Measurements from ENCODE around the gene USP3. TPM values are rescaled to one million over a fixed set of nuclear protein-coding genes. Genes with fewer than 3 reads are reported as not detected.

USP3 gene
- total and polyA plus RNA-seq, 10 of the 15 experiments (the other 5 are each of a cell fraction or from before 2014, with no cell fraction given): 23.8 to 64.5 (median 50.3) TPM

DNA sequence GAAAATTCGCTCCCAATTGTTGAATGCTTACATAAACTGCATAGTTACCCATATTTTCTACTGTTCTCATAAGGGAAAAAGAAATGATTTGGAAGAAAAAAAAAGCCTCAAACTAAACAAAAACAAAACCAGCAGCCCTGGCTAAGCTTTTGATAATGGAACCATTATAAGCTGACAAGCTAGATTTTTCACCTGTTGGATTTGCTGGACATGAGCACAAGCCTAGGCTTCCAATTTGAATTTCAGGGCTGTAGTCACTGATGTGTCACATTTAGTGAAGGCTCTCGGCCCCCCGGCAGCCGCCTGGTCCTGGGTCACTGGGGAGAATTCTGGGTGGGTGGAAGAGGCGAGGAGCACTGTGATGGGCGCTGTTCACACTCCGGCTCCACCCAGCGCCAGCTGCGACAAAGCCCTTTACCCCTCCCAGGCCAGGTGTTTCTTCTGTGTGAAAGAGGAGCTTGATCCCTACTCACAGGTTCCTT, 97.4 kb downstream of the USP3 start:
- peaks cover 17% of the 10 kb centered on the region for H3K79me2 ChIP-seq (ENCODE audit: control insufficient read depth, insufficient read depth, low read length)
- WGBS (ENCODE audit: insufficient coverage, insufficient replicate concordance, low lambda C conversion rate, missing lambda C conversion rate): 4% methylated on average over 9 of the region's 9 CpGs
- no peak for FAIRE-seq
- H3K27me3 ChIP-seq (replicated peaks in 1 of 2; ENCODE audit: control insufficient read depth in 2 of 2, insufficient read depth in 2 of 2, low read length in 1 of 2): no peaks in the 10 kb centered on the region
- H3K9me3 ChIP-seq (replicated peaks; ENCODE audit: control insufficient read depth, insufficient read depth, low read length): no peaks in the 10 kb centered on the region
- ChIA-PET CTCF (interaction anchor here (0.6 to 11.3 kb wide), 6 partner anchors 9 to 466 kb away, joined by 3 to 272 read pairs (median 8); partner anchors contain the start of gene DAPK2), RAD21 (ENCODE audit: unreplicated experiment) (interaction anchor here (0.7 to 8.2 kb wide), 14 partner anchors 8 to 490 kb away, joined by 3 to 113 read pairs (median 4); partner anchors contain the start of gene USP3), SMC1A (ENCODE audit: uncharacterized antibody, unreplicated experiment) (interaction anchor here (0.7 to 2.8 kb wide), 18 partner anchors 8 to 466 kb away, joined by 3 to 13 read pairs (median 4); no protein-coding TSS in a partner anchor), POLR2A (interaction anchor here (0.5 to 8.8 kb wide), 5 partner anchors 48 to 489 kb away, joined by 3 to 66 read pairs (median 3); partner anchors contain the start of gene USP3)
- peaks cover 2 to 3% of the 10 kb centered on the region in 2 experiments; a peak in 1 of 4 replicates for H3K36me3 ChIP-seq (ENCODE audit: control insufficient read depth in 2 of 2, insufficient read depth in 2 of 2, low read length in 1 of 2)
- H3K4me2 ChIP-seq (ENCODE audit: control insufficient read depth, insufficient read depth): peak overlapping the region; percentile 93
- no peak for DNase-seq (ENCODE audit: low read depth, low spot score)
- H3K9ac ChIP-seq (ENCODE audit: control insufficient read depth, insufficient read depth, low read length): peak overlapping the region; percentile 91
- H3K27ac ChIP-seq (ENCODE audit: control insufficient read depth, insufficient read depth): peak overlapping the region; percentile 78
- in situ Hi-C loops (cut with MboI) (no loop called here), intact Hi-C loops (cut with micrococcal nuclease; ENCODE audit: unreplicated experiment) (no loop called here)
- ATAC-seq: peak; percentile 4; the same call in 2 of the 3 replicates
- no peak overlapping the region; the same call in 1 of the 2 replicates for H2AFZ ChIP-seq (ENCODE audit: control insufficient read depth, low read depth, low read length)
- no TSS peak for BruUV-seq (replicated peaks)
- peaks cover 24% of the 10 kb centered on the region for H3K4me1 ChIP-seq (ENCODE audit: control insufficient read depth, insufficient read depth, low read length)
- TF ChIP-seq MTA3 (IDR thresholded peaks at IDR 0.05; ENCODE audit: borderline replicate concordance, low read length) (no peak), HDAC6 (IDR thresholded peaks at IDR 0.05; ENCODE audit: unreplicated experiment) (peak; percentile 5), SIN3A (IDR thresholded peaks at IDR 0.05; ENCODE audit: low read depth, low read length) (no peak), SP1 (IDR thresholded peaks at IDR 0.05; ENCODE audit: low read depth, low read length) (no peak), FOS (IDR thresholded peaks at IDR 0.05; ENCODE audit: borderline replicate concordance, extremely low read depth, insufficient read length) (no peak), LARP7 (IDR thresholded peaks at IDR 0.05) (no peak), STAT3 (IDR thresholded peaks at IDR 0.05; ENCODE audit: low read depth, low read length) (no peak), EGR1 (IDR thresholded peaks at IDR 0.05; ENCODE audit: borderline replicate concordance in 1 of 2, low read depth in 2 of 2, low read length in 2 of 2) (no peak), MYC (IDR thresholded peaks at IDR 0.05; ENCODE audit: insufficient read depth, insufficient read length, insufficient replicate concordance, low read length, severe bottlenecking) (no peak), BACH1 (IDR thresholded peaks at IDR 0.05; ENCODE audit: borderline replicate concordance) (0 out of 2 replicates have a peak, but pooled peaks have one; percentile 22), GATAD2B (conservative IDR thresholded peaks at IDR 0.05; ENCODE audit: low read depth) (no peak), TCF12 (IDR thresholded peaks at IDR 0.05; ENCODE audit: low read depth, low read length) (peak; percentile 61; the same call in 1 of the 2 replicates), ATF7 (IDR thresholded peaks at IDR 0.05; ENCODE audit: low read depth) (no peak), MYB (IDR thresholded peaks at IDR 0.05; ENCODE audit: borderline replicate concordance, low read depth, low read length) (no peak), MEF2B (IDR thresholded peaks at IDR 0.05; ENCODE audit: partially characterized antibody, poor library complexity, severe bottlenecking) (no peak), CREB1 (IDR thresholded peaks at IDR 0.05; ENCODE audit: low read depth) (no peak), ZBED1 (IDR thresholded peaks at IDR 0.05; ENCODE audit: borderline replicate concordance) (no peak), ZZZ3 (IDR thresholded peaks at IDR 0.05; ENCODE audit: control insufficient read depth, insufficient read length, low read depth) (no peak), NRF1 (conservative IDR thresholded peaks at IDR 0.05; ENCODE audit: low read depth, low read length) (no peak), ZNF384 (IDR thresholded peaks at IDR 0.05; ENCODE audit: borderline replicate concordance, low read depth, low read length) (no peak)
- TF ChIP-seq, protein P1, sequence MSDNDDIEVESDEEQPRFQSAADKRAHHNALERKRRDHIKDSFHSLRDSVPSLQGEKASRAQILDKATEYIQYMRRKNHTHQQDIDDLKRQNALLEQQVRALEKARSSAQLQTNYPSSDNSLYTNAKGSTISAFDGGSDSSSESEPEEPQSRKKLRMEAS (IDR thresholded peaks at IDR 0.05; ENCODE audit: low read depth, low read length): no peak
- TF ChIP-seq, protein P2, sequence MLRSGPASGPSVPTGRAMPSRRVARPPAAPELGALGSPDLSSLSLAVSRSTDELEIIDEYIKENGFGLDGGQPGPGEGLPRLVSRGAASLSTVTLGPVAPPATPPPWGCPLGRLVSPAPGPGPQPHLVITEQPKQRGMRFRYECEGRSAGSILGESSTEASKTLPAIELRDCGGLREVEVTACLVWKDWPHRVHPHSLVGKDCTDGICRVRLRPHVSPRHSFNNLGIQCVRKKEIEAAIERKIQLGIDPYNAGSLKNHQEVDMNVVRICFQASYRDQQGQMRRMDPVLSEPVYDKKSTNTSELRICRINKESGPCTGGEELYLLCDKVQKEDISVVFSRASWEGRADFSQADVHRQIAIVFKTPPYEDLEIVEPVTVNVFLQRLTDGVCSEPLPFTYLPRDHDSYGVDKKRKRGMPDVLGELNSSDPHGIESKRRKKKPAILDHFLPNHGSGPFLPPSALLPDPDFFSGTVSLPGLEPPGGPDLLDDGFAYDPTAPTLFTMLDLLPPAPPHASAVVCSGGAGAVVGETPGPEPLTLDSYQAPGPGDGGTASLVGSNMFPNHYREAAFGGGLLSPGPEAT (IDR thresholded peaks at IDR 0.05; ENCODE audit: low read depth): 0 out of 2 replicates have a peak, but pooled peaks have one; percentile 8
- TF ChIP-seq, protein P3, sequence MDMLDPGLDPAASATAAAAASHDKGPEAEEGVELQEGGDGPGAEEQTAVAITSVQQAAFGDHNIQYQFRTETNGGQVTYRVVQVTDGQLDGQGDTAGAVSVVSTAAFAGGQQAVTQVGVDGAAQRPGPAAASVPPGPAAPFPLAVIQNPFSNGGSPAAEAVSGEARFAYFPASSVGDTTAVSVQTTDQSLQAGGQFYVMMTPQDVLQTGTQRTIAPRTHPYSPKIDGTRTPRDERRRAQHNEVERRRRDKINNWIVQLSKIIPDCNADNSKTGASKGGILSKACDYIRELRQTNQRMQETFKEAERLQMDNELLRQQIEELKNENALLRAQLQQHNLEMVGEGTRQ (IDR thresholded peaks at IDR 0.05; ENCODE audit: borderline replicate concordance, low read depth, low read length): no peak
- peak overlapping the region; percentile 87 for H3K4me3 ChIP-seq
- no peaks in the 10 kb centered on the region for H4K20me1 ChIP-seq (ENCODE audit: control insufficient read depth, insufficient read depth)
